Activated B cell treated with CpG ODN at 0.5 μM for 24 hours (primary cell): ENCODE data around the gene IGFBP1. TPM values are rescaled to one million over a fixed set of nuclear protein-coding genes. Genes with fewer than 3 reads are reported as not detected.
"Not testable (repeated sequence)": the region's sequence is repeated elsewhere in the genome, so short reads cannot be mapped to it uniquely, and the experiment has no call there.

Source experiments
- ATAC-seq: fragments of 200-7000 bp; cut with Tn5 transposase; one replicate; pipeline ENCODE4 v1.10.0; 2021; ENCODE audit warnings: low read depth, mild to moderate bottlenecking, moderate library complexity
- CTCF ChIA-PET: fragments of 350-600 bp; sonication (Branson Sonifier 250); formaldehyde crosslinking; loops from one replicate; lab custom pipeline; 2021; ENCODE audit warnings: antibody characterized with exemption; lab: Charles Lee
- POLR2A ChIA-PET: fragments of 350-600 bp; sonication (Branson Sonifier 250); formaldehyde crosslinking; loops from one replicate; lab custom pipeline; 2021; ENCODE audit warnings: antibody characterized with exemption; lab: Charles Lee
- DNase-seq: peaks from one replicate; pipeline ENCODE4 v3.0.0; 2022
- H3K27ac Mint-ChIP-seq: one replicate; pipeline ENCODE4 v1.8.0; 2020; ENCODE audit warnings: mixed read lengths
- H3K27me3 Mint-ChIP-seq: one replicate; pipeline ENCODE4 v1.8.0; 2021; ENCODE audit warnings: mixed read lengths
- H3K36me3 Mint-ChIP-seq: one replicate; pipeline ENCODE4 v1.8.0; 2021; ENCODE audit warnings: low read depth, mixed read lengths
- H3K4me1 Mint-ChIP-seq: one replicate; pipeline ENCODE4 v1.8.0; 2021; ENCODE audit warnings: mixed read lengths
- H3K4me3 Mint-ChIP-seq: one replicate; pipeline ENCODE4 v1.8.0; 2020; ENCODE audit warnings: mild to moderate bottlenecking, mixed read lengths
- H3K9me3 Mint-ChIP-seq: one replicate; pipeline ENCODE4 v1.8.0; 2020; ENCODE audit warnings: mixed read lengths
- intact Hi-C: fragments of 100-400 bp; cut with micrococcal nuclease; formaldehyde crosslinking; loops from one replicate; pipeline ENCODE4 v1.15.1; 2024
- total RNA-seq: library from RNA; stranded (reverse); gene quantifications from 2 replicates; pipeline ENCODE4 v1.2.3, GENCODE V29; 2022
- TF ChIP-seq, protein P1 (sequence below): fragments of 200-600 bp; IDR thresholded peaks from one replicate; pipeline ENCODE4 v1.8.0; 2022; ENCODE audit warnings: antibody characterized with exemption, mild to moderate bottlenecking

IGFBP1 gene
- total RNA-seq, 1 donor from 2014 or later = not detected

DNA sequence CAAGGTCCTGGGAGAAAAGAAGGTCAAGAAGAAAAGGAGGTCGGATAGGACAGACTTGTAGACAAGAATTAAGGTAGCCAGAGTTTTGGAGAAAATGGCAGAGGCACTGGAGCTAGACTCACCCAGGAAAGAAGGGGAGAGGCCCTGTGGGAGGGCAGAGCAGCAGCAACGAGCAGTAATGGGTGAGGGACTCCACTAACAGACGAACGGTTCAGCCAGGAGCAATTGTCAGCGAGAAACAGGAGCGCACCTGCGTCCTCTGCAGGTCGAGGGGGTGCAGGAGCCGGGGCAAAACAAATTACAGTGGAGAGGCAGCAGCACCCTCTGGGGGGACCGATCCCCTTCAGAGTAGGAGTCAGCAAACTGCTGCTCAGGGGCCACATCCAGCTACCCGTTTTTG lies 51.3 kb downstream of the IGFBP1 start:
- no peak overlapping the region for H3K4me3 Mint-ChIP-seq
- no peak overlapping the region for H3K27ac Mint-ChIP-seq
- peaks cover 5% of the 10 kb centered on the region for H3K27me3 Mint-ChIP-seq
- TF ChIP-seq, protein P1, sequence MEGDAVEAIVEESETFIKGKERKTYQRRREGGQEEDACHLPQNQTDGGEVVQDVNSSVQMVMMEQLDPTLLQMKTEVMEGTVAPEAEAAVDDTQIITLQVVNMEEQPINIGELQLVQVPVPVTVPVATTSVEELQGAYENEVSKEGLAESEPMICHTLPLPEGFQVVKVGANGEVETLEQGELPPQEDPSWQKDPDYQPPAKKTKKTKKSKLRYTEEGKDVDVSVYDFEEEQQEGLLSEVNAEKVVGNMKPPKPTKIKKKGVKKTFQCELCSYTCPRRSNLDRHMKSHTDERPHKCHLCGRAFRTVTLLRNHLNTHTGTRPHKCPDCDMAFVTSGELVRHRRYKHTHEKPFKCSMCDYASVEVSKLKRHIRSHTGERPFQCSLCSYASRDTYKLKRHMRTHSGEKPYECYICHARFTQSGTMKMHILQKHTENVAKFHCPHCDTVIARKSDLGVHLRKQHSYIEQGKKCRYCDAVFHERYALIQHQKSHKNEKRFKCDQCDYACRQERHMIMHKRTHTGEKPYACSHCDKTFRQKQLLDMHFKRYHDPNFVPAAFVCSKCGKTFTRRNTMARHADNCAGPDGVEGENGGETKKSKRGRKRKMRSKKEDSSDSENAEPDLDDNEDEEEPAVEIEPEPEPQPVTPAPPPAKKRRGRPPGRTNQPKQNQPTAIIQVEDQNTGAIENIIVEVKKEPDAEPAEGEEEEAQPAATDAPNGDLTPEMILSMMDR = no peak
- intact Hi-C loops = no loop called here
- DNase-seq = no peak
- no peak for ATAC-seq
- H3K9me3 Mint-ChIP-seq = peaks cover 6% of the 10 kb centered on the region
- H3K4me1 Mint-ChIP-seq = peaks cover 9% of the 10 kb centered on the region
- POLR2A ChIA-PET = no interaction called here
- no peaks in the 10 kb centered on the region for H3K36me3 Mint-ChIP-seq
- CTCF ChIA-PET = interaction anchor here (1.0 kb wide), 1 partner anchor 22 kb away, joined by 3 read pairs; no protein-coding TSS in a partner anchor

DNA sequence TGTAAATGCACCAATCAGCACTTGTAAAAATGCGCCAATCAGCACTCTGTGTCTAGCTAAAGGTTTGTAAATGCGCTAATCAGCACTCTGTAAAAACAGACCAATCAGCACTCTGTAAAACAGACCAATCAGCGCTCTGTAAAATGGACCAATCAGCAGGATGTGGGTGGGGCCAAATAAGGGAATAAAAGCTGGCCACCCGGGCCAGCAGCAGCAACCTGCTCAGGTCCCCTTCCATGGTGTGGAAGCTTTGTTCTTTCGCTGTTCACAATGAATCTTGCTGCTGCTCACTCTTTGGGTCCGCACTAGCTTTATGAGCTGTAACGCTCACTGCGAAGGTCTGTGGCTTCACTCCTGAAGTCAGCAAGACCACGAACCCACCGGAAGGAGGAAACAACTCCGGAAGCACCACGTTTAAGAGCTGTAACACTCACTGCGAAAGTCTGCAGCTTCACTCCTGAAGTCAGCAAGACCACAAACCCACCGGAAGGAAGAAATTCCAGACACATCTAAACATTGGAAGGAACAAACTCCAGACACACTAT lies 52.0 kb downstream of the IGFBP1 start:
- ATAC-seq, H3K27ac Mint-ChIP-seq, H3K4me1 Mint-ChIP-seq, H3K27me3 Mint-ChIP-seq, intact Hi-C loops, DNase-seq, H3K36me3 Mint-ChIP-seq, POLR2A ChIA-PET, H3K9me3 Mint-ChIP-seq: not testable (repeated sequence)
- CTCF ChIA-PET = interaction anchor here (1.0 kb wide), 1 partner anchor 23 kb away, joined by 3 read pairs; no protein-coding TSS in a partner anchor
- H3K4me3 Mint-ChIP-seq = peak overlapping the region; percentile 78

DNA sequence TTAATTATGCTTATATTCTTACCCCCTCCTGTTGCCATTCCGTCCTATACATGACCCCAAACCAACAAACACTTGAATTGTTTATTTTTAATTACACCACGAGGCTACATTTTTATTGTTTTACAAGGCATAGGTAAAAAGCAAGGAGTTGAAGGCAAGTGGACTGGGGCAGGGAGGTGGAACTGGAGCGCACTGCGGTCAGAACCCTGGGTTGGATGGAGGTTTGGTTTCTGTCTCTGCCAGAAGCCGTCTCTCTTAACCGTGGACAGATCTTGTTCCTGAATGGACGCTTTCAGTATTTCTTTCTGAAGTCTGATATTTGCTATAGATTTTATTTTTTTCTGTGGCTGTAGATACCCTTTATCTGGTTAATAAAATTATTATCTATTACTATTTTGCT lies 52.7 kb downstream of the IGFBP1 start:
- no peaks in the 10 kb centered on the region for H3K36me3 Mint-ChIP-seq
- H3K4me3 Mint-ChIP-seq = peak overlapping the region; percentile 78
- TF ChIP-seq, protein P1 = no peak
- H3K27ac Mint-ChIP-seq = no peak overlapping the region
- peaks cover 9% of the 10 kb centered on the region for H3K4me1 Mint-ChIP-seq
- H3K9me3 Mint-ChIP-seq = peaks cover 6% of the 10 kb centered on the region
- CTCF ChIA-PET = interaction anchor here (1.0 kb wide), 1 partner anchor 24 kb away, joined by 3 read pairs; no protein-coding TSS in a partner anchor
- no peaks in the 10 kb centered on the region for H3K27me3 Mint-ChIP-seq
- DNase-seq (no peak), ATAC-seq (no peak)
- intact Hi-C loops = no loop called here
- POLR2A ChIA-PET = no interaction called here

Other genes with a start within 250 kb of the IGFBP1 start
- gene CCDC201, start 15.4 kb upstream of the IGFBP1 start, total RNA-seq = not detected in 2 replicates
- gene IGFBP3, start 32.8 kb downstream of the IGFBP1 start, total RNA-seq = not detected in 2 replicates